ENCODE measurements around the gene RPS26.

Gene RPS26

DNA sequence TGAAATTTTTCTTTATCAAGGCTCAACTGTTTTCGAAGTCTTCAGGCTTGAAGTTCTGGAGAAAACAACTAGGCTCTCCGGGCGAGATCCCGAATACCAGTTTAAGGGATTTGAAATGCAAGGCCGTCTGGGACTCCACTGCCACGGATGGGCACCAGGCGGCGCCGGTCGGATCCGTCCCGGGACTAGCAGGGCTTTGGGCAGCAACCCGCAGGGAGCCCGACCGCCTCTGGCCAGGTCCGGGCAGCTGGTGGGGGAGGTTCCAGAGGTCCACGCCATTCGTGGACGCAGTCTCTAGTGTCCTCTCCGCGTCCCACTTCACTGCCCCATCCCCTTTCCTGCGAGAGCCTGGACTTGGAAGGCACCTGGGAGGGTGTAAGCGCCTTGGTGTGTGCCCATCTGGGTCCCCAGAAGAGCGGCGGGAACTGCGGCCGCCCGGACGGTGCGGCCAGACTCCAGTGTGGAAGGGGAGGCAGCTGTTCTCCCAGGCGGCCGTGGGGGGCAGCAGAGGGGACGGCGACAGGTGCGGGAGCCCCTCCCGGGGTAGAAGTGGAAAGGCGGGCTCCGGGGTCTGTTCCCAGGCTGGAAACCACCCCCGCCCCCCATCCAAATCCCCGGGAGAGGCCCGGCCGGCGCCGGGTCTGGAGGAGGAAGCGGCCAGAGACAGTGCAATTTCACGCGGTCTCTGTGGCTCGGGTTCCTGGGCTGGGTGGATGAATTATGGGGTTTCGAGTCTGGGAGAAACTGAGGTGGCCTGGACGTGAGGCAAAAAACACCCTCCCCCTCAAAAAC lies 37.4 kb downstream of the RPS26 start:
- peak; percentile 81 for DNase-seq

DNA sequence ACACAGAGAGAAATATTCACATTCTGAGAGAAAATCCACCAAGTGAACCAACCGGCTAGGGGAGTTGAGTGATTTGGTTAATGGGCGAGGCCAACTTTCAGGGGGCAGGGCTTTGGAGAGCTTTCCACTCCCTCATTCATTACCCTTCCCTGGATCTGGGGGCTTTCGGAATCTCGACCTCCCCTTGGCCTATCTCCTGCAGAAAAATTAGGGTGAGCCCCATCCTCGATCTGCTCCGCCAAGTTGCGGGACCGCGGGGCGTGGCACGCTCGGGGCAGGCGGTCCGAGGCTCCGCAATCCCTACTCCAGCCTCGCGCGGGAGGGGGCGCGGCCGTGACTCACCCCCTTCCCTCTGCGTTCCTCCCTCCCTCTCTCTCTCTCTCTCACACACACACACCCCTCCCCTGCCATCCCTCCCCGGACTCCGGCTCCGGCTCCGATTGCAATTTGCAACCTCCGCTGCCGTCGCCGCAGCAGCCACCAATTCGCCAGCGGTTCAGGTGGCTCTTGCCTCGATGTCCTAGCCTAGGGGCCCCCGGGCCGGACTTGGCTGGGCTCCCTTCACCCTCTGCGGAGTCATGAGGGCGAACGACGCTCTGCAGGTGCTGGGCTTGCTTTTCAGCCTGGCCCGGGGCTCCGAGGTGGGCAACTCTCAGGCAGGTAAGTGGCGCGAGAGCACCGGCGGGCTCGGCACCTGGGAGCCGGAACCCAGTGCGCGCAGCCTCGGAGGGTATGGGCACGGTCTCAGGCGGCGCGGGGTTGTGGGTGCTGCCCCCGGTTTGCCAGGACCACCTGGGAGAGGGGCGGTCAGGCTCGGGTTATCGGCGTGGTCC lies 38.2 kb downstream of the RPS26 start, which contains the start of gene ERBB3:
Gene ERBB3, plus strand, starts transcription at position 443 of the 833 bp plus-strand sequence. Its CDS starts 136 bp downstream, at position 579.
- peak; percentile 75 for DNase-seq

DNA sequence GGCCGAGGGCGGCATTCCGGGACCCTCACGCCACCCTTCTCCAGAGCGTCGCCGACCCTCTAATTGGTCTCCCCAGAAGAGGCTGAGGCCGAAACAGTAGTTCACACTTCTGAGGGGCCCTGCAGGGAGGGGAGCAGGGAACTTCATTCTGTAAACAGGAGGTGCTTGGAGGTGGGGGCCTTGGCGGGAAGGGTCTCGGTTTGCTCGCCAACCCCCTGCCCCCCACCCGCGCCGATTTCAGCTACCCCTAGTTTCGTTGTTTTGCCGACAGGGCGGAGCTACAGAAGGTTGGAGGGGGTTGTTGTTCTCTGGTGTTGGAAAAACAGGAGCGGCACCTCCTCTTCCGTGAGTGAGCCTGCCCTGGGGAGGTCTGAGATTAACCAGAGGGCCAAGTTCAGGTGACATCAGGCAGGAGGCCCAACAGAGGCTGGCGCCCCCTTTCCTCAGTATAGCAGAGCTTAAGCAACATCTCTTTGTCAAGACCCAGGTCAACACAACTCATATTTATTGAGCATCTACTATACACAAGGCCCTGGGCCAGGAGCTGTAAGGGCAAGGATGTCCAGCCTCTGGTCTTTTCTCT lies 38.9 kb downstream of the RPS26 start:
- DNase-seq, result no peak

DNA sequence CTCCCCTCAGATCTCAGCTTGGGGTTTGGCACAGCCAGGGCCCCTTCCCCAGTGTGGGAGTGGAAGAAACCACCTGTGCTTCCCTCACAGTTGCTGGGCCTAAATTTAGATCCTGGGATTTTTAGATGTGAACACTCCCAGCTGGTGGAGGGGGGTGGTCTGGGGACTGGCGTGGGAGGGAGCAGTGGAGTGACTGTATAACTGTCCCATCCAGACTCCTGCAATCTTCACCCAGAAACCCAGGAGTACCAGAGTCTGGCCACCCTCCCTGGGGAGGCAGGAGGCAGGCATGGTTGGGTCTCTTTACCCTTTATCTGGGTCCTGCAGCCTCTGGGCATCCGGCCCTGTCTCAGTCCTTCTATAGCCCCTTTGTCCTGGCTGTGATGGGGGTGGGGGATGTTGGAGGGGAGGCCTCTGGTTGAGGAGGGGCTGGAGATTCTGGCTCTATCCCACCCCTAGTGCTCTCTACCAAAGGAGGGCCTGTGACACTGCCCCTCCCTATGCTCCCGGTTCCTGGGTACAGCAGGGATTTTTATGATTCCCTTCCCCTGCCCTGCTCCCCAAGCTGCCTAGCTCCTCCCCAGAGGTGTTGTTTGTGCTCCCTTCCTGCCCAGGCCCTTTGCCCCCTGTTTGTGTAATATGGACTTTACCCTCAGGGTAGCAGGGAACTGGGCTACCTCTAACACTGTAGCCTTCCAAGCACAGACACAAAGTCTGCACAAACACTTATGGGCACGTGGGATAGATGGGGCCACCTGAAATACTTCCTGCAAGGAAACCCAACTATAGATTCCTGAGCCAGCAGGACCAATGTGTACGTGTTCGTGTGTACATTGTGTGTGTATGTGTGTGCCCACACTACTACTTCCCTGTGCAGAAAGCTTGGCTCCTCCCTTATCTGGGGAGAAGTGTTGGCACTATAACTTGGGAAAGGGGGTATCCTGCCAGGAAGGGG lies 40.0 kb downstream of the RPS26 start:
- no peak for DNase-seq

DNA sequence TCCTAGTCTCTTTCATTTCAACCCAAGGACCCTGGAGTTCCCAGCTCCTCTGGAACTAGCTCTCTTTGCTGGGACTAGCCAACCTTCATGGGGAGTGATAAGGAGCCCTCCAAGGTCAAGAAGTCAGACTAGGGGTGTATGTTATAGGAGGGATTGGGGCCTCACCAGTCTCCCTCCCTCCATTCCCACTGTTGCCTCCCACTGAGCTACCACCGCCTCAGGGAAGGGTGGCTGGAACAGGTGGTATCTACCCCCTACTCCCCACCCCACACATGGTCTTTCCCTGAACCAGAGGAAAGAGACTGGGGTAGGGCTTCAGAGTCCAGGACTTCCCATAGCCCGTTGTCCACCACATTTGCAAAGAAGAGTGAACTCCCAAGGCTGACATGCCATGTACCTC lies 40.7 kb downstream of the RPS26 start:
- no peak for DNase-seq

DNA sequence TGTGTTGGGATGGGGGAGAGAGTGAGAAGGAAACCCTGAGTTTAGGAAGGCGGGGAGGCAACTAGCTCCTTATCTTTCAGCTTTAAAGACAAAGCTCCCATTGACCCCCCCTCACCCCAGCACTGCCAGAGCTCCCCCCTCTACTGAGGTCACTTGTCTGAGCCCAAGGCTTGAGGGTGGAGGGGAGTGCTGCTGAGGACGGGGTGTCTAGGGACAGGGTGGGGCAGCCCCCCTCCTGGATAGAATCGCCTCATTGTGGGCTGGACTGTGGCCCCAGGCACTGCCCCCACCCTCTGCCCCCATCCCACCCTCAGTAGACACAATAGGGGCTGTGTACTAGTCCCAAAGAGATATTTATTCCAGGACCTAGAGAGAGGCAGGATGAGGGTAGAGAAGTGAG lies 41.2 kb downstream of the RPS26 start:
- DNase-seq, result no peak

DNA sequence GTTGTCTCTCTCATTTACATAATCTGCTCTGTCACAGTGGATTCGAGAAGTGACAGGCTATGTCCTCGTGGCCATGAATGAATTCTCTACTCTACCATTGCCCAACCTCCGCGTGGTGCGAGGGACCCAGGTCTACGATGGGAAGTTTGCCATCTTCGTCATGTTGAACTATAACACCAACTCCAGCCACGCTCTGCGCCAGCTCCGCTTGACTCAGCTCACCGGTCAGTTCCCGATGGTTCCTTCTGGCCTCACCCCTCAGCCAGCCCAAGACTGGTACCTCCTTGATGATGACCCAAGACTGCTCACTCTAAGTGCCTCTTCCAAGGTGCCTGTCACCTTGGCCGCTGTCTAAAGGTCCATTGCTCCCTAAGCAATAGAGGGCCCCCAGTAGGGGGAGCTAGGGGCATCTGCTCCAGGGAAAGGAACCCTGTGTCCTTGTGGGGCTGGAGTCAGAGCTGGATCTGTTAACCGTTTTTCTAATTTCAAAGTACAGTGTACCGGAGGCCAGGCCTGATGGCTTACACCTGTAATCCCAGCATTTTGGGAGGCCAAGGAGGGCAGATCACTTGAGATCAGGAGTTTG lies 43.3 kb downstream of the RPS26 start:
- peak; percentile 24 for DNase-seq

DNA sequence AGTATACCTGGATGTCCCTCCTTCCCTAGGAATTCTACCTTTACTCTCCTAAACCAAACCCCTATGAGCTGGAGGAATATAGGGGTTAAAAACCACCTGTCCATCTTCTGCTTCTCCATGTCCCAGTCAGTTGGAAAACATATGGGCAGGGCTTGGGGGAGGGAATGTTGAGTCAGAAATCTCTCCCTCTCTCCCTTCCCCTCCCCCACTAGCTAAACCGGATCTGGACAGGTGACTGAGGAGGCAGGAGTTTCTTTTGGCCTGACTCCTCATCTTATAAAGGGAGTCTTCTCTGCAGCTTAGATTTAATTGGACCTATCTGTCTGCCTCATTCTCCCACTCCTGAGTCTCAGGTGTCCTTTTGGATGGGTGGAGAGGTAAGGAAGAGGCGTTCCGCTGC lies 44.4 kb downstream of the RPS26 start:
- DNase-seq, result no peak

DNA sequence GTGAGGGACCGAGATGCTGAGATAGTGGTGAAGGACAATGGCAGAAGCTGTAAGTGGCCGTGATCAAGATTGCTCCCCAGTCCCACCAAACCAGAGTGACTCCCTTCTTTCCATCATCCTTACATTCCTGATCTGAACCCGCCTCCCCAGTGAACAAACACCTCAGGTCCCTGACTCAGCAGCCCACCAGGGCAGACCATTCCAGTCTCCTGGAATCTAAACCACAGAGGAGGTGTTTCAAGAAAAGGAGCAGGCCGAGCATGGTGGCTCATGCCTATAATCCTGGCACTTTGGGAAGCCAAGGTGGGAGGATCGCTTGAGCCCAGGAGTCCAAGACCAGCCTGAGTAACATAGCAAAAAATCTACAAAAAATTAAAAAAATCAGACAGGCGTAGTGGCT lies 44.9 kb downstream of the RPS26 start:
- DNase-seq, result no peak

DNA sequence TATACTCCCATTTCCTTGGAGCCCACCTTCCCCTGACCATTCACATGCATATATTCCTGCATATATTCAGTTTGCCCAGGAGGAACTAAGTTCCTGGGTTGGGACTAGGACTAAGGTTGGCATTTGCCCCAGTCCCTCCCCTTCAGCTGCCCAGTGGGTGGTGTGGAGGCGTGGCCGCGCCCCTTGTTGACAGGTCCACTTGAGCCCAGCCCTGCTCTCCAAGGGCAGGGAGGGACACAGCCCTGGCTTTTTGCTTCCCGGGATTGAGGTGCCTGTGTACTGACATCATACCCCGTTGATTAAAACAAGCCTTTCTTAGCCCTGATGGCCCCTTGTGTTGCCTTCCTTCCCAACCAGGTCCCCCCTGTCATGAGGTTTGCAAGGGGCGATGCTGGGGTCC lies 45.5 kb downstream of the RPS26 start:
- DNase-seq, result no peak

Measured in HCEC 1CT (cell line).